AG09309 (cell line): Measurements from ENCODE around the gene EXOC4.

Source experiments
- DNase-seq: peaks from one replicate; pipeline ENCODE4 v3.0.0-alpha.2; 2010; ENCODE audit warnings: low read depth
- H3K4me3 ChIP-seq: 2 replicates; pipeline ENCODE4 v1.5.1; 2011; ENCODE audit warnings: mild to moderate bottlenecking, low read depth, low read length, moderate library complexity; ENCODE audit not compliant: control insufficient read depth
- CTCF ChIP-seq: IDR thresholded peaks from 2 replicates; pipeline ENCODE4 v1.5.1; 2011; ENCODE audit warnings: mild to moderate bottlenecking, low read depth, low read length, inconsistent platforms; ENCODE audit not compliant: insufficient read depth, control insufficient read depth; ENCODE audit errors: missing control alignments

The EXOC4 gene

DNA sequence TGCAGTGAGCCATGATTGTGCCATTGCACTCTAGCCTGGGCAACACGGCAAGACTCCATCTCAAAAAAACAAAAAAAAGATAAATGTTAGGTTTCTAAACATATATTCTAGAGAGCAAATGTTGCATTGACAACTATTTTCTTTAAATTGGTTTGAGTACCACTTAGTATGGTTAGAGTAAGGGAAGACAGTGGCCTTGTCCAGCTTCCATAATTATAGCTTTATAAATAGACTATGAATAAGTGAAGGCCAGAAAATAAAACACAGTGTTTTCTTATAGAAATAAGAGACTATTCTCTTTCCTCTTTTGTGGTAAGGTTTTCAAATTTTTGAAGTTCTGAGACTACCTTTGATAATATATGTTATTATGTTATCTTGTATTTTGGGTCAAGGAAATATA is 50.5 kb downstream of the EXOC4 start:
- TF ChIP-seq CTCF, result no peak
- no peak overlapping the region for H3K4me3 ChIP-seq
- DNase-seq, result no peak

- no peak for DNase-seq
- H3K4me3 ChIP-seq, result no peak overlapping the region
- TF ChIP-seq CTCF, result no peak
Observed at GRCh38 chr7:133303931-133304330, 51.1 kb downstream of the EXOC4 start.

- DNase-seq, result no peak
- no peak overlapping the region for H3K4me3 ChIP-seq
- TF ChIP-seq CTCF, result no peak
Observed at GRCh38 chr7:133309333-133309732, 56.5 kb downstream of the EXOC4 start.

GRCh38 chr7:133310232-133310862 is 57.5 kb downstream of the EXOC4 start:
- no peak overlapping the region for H3K4me3 ChIP-seq
- no peak for DNase-seq
- no peak for TF ChIP-seq CTCF

GRCh38 chr7:133313575-133313974 is 60.7 kb downstream of the EXOC4 start:
- no peak for DNase-seq
- H3K4me3 ChIP-seq, result no peak overlapping the region
- no peak for TF ChIP-seq CTCF

DNA sequence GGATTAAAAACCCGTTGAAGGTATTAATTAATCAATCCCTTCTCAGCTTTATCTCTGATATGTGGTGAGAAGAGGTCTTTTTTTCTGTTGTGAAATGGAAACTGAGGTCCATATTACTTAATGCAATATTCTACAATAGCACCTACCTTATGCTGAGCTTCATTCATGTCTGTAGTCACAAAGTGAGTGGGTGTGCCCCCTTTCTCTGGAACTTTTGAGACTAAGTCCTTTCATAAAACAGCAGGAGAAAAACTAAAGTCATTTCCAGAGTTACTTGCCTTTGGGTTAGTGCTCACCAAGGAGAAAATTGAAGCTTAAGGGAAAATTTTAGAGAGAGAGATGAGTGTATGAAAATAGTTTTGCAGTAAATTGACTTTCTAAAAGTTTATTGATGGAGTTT is 61.2 kb downstream of the EXOC4 start:
- DNase-seq, result no peak
- no peak for TF ChIP-seq CTCF
- no peak overlapping the region for H3K4me3 ChIP-seq
